Adipocyte (in vitro differentiated cells): ENCODE data around the gene CD81.
A peak's percentile ranks its signal among the peaks of the same experiment; 100 is the strongest.

ENCODE experiments used
- DNase-seq: peaks from one replicate; pipeline ENCODE4 v3.0.0-alpha.2; 2015; ENCODE audit warnings: low read depth
- H3K27me3 ChIP-seq: replicated peaks from 2 replicates; pipeline ENCODE4 v1.7.0; 2013; ENCODE audit warnings: mild to moderate bottlenecking, low read length, moderate library complexity; ENCODE audit not compliant: control insufficient read depth, insufficient read depth
- H3K36me3 ChIP-seq: 2 replicates; pipeline ENCODE4 v1.7.0; 2013; ENCODE audit warnings: low read length, mild to moderate bottlenecking, moderate library complexity; ENCODE audit not compliant: control insufficient read depth, insufficient read depth, severe bottlenecking
- H3K4me1 ChIP-seq: 2 replicates; pipeline ENCODE4 v1.7.0; 2013; ENCODE audit warnings: mild to moderate bottlenecking, low read length, moderate library complexity; ENCODE audit not compliant: control insufficient read depth, insufficient read depth
- H3K4me3 ChIP-seq: 2 replicates; pipeline ENCODE4 v1.7.0; 2013; ENCODE audit warnings: mild to moderate bottlenecking, low read length, moderate library complexity
- H3K9ac ChIP-seq: 2 replicates; pipeline ENCODE4 v1.7.0; 2013; ENCODE audit warnings: mild to moderate bottlenecking, low read length, moderate library complexity
- H3K9me3 ChIP-seq: 2 replicates; pipeline ENCODE4 v1.7.0; 2013; ENCODE audit warnings: mild to moderate bottlenecking, low read length, moderate library complexity; ENCODE audit not compliant: control insufficient read depth

The CD81 gene

DNA sequence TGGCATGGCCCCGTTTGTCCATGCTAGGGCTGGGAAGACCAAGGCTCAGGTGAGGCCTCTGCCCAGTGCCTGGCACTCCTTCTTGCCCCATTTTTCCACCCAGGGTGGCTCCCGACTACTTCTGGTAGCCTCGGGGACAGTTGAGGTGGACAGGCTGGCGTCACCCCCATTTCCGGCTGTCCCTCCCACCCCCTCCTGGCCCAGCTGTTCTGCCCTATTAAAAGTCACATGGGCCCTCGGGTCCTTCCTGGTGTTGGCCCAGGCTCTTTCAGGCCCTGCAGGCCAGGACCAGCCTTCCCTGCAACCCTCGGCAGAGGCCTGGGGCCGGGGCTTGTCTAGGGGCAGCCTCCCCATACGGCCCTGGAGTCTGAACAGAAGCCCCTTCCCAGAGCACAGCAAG, 9.5 kb downstream of the CD81 start:
- DNase-seq = no peak
- peaks cover 63% of the 10 kb centered on the region for H3K4me1 ChIP-seq
- peak overlapping the region; percentile 61 for H3K9ac ChIP-seq

DNA sequence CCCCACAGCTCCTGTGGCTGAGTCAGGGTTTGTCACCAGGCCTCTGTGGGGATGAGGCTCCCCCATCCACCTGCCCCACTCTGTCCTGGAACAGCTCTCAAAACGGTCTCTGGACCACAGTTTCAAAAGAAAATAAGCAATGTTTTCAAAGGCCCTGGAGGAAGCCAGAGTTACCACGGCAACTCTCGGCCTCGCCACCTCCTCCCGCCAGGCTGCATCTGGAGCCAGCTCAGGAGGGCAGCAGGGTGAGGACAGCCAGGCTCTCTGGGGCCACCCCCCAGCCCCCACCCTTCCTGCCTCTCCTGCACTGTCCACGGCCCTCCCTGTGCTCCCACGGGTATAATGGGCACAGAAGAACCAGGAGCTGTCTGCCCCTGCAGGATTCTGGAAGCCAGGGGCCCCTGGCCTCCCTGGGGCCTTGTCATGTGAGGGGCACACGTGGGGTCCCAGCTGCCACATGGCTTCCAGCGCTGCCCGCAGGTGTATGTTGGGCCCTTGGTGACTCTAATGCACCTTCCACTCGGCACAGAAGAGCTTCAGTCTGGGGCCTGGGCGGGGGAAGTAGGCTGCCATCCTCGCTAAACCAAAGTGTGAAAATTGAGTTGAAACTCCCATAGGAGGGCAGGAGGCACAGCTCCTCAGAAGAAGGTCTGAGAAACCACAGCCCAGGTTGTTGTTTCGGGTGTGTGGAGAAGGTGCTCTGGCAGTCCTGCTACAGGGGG, 10.3 kb downstream of the CD81 start:
- DNase-seq = peak; percentile 35
- Histone ChIP-seq H3K36me3 (peaks cover 19% of the 10 kb centered on the region), H3K27me3 (no peaks in the 10 kb centered on the region), H3K4me3 (no peak overlapping the region), H3K9ac (peak overlapping the region; percentile 61), H3K9me3 (no peaks in the 10 kb centered on the region), H3K4me1 (peaks cover 54% of the 10 kb centered on the region)

More for the DNA sequence above, 9.5 kb downstream of the CD81 start:
- peaks cover 14% of the 10 kb centered on the region for H3K36me3 ChIP-seq
- H3K9me3 ChIP-seq = no peaks in the 10 kb centered on the region
- no peak overlapping the region for H3K4me3 ChIP-seq
- H3K27me3 ChIP-seq = no peaks in the 10 kb centered on the region

DNA sequence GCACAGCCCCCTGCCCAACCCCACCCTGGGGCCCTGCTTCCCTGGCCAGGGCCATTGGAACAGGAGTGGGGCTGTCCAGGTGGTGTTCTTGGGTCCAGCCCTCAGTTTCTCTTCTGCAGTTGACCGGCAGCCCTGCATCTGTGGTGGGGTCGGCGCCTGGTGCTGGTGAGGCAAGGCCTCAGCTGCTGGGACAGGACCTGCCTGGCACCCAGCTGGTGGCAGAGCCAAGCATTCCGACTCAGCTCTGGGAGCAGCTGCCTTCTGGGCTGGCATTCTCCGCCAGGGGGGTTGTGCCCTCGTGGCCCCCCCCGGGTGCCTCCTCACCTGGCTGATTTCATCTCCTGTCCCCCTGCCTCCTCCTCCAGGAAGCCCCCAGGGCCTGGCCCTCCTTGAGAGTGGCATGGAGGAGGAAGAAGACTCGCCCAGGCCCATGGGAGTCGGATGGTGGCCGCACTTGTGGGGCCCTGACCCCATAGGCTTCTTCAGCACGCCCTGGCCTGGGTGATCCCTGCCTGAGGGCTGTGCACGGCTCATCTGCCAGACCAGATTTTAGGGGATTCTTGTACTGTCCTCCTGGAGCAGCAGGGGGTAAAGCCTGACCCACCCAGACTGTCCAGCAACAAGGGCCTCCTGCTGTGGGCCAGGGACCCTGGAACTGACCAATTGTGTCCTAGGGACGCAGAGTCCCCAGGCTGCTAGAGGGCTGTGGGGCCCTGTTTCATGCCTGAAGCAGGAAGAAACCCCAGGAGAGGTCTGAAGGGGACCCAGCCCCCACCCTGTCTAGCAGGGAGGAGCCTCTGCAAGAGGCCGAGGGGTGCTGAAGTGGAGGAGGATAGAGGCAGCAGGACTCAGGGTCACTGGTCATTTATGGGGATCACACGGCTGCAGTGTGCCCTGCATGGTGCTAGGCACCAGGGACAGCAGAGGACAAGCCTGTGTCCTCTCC, 11.6 kb downstream of the CD81 start:
- peaks cover 42% of the 10 kb centered on the region for H3K4me1 ChIP-seq
- peaks cover 22% of the 10 kb centered on the region for H3K36me3 ChIP-seq
- no peak for DNase-seq
- no peaks in the 10 kb centered on the region for H3K9me3 ChIP-seq
- no peak overlapping the region for H3K4me3 ChIP-seq
- H3K9ac ChIP-seq = peak overlapping the region; percentile 41
- no peaks in the 10 kb centered on the region for H3K27me3 ChIP-seq

DNA sequence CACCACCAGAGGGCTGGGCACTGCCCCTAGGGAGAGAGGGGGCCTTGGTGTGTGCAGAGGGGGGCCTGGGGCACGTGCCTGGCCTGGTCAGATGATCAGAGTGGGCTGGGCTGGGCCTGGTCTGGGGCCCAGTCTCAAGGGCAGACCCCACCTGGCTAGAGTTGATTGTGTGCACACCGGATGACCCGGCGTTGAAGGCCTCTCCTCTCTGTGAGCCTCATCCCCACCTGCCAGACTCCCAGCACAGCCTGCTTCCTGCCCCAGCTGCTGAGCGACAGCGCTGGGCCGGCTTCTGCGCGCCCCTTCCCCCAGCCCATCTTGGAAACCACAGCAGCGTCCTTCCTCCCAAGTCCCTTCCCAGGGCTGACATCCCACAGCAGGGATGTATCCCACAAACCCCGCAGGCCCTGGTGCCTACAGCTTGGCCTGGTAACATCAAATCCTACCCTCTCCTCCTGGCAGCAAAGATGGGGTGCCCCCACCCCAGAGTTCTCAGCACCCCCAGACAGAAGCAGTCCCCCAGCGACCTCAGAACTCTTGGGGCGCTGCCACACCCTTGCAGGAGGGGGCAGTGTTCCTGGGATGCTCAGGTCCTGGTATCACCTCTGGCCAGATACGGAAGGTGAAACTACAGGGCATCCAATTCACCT, 12.4 kb downstream of the CD81 start:
- Histone ChIP-seq H3K9me3 (no peaks in the 10 kb centered on the region), H3K4me3 (no peak overlapping the region), H3K4me1 (peaks cover 39% of the 10 kb centered on the region), H3K27me3 (no peaks in the 10 kb centered on the region), H3K9ac (peak overlapping the region; percentile 41), H3K36me3 (peaks cover 28% of the 10 kb centered on the region)
- no peak for DNase-seq

DNA sequence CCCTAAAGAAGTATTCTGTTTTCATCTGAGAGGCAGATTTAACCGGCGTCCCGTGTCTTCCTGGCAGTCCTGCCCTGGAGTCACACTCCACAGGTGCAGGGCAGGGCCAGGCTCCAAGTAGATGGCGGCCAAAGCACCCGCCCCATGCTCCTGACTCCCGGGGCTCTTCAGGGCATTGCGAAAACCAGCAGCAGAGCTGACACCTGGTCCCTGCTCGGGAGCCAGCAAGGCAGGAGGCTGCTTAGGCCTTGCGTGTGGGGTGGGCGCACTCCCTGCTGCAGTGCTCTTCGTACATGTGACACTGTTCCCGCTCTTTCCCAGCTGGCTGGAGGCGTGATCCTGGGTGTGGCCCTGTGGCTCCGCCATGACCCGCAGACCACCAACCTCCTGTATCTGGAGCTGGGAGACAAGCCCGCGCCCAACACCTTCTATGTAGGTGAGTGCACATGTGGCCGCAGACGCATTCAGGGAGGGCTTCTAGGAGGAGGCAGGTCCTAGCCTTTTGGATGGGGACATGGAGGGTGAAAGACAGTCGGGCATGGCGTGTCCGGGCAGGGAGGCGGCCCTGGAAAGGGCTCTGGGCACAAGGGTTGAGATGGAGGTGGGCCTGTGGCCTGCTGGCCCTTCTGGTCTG, 13.1 kb downstream of the CD81 start:
- Histone ChIP-seq H3K9ac (peak overlapping the region; percentile 41), H3K36me3 (peaks cover 30% of the 10 kb centered on the region), H3K27me3 (no peaks in the 10 kb centered on the region), H3K4me1 (peaks cover 34% of the 10 kb centered on the region), H3K4me3 (no peak overlapping the region), H3K9me3 (no peaks in the 10 kb centered on the region)
- no peak for DNase-seq

DNA sequence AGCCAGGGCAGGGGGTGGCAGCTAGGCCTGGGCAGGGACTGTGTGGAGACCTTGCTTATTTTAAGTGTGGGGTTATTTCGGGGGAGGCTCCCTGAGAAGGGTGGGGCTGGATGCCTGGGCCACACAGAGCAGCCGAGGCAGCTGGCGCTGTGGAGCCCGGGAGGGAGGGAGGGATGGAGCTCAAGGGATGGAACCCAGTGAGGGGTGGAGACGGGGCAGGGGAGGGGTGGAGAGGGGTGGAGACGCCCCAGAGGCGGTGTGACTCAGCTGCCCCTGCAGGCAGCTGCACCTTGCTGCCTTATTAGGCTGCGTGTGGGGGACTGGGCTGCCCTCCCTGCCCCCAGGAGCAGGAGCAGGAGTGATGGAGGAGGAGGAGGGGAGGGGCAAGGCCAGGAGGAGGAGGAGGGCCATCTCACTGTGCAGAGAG, 13.6 kb downstream of the CD81 start:
- H3K9ac ChIP-seq = peak overlapping the region; percentile 41
- H3K36me3 ChIP-seq = peaks cover 33% of the 10 kb centered on the region
- DNase-seq = peak; percentile 41
- H3K9me3 ChIP-seq = no peaks in the 10 kb centered on the region
- no peaks in the 10 kb centered on the region for H3K27me3 ChIP-seq
- peaks cover 34% of the 10 kb centered on the region for H3K4me1 ChIP-seq
- no peak overlapping the region for H3K4me3 ChIP-seq

DNA sequence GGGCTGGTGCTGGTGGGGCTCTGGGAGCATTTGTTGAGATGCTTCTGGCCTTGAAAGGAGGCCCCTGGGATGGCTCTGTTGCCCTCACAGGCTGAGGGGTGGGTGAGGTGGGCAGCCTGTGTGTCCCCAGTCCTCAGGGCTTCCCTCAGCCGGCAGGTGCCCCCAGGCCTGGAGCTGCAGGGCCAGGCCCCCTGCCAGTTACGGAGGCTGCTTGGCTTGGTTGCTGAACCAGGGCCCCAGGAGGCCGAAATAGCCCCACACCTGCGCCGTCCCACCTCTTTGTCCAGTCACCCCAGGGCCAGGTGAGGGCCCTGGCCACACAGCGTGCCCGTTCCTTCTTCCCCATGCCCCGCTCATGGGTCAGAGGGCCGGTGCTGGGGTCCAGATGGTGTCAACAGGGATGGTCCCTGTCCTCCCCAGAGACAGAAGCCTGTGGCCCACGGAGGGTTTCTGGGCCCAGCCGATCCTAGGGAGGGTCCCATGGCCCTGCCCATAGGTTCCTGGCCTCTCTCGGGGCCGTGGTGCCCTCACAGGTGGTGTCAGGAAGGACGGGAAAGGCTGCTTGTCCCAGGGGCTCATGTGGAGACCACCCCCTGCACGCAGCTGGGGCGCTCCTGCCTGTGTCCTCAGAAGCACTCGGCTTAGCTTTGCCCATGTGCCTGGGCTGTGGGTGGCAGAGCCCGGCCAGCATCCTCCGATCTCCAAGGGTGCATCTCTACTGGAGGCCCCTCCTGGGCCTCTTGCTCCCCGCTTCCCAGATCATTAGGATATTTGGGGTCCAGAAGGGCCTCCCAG, 14.3 kb downstream of the CD81 start:
- peaks cover 37% of the 10 kb centered on the region for H3K36me3 ChIP-seq
- no peak overlapping the region for H3K9ac ChIP-seq
- no peaks in the 10 kb centered on the region for H3K9me3 ChIP-seq
- no peaks in the 10 kb centered on the region for H3K27me3 ChIP-seq
- DNase-seq = no peak
- H3K4me3 ChIP-seq = no peak overlapping the region
- H3K4me1 ChIP-seq = peaks cover 34% of the 10 kb centered on the region

DNA sequence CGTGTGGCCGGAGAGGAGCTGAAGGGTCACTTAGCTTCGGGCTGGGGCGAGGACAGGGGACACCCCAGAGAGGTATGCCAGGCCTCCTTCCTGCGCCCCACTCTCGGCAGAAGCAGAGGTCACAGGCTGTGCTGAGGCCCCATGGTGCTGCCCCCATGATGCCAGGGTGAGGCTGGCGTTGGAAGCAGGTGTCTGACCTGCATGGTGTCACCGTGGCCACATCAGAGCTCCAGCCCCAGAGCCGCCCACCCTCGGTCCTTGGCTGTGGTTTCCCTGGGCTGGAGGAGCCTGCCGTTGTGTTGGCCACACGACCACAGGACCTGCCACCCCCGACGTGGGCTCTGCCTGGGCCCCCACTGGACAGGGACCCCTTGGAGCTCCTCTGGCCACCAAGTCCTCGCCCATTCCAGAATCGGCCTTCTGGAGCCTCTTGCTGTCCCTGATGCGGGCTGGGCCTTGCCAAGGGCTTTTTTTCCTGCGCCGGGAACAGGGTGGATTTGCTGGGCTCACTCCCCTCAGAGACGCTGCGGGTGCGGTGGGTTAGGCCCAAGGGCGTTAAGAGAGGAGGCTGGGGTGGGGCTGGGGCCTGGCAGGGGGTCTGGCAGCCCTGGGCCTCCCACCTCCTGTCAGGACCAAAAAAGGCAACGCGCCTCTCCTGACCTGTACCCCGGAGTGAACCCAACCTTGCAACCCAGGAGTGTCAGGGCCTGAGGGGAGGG, 15.3 kb downstream of the CD81 start:
- no peaks in the 10 kb centered on the region for H3K27me3 ChIP-seq
- H3K9ac ChIP-seq = no peak overlapping the region
- no peak for DNase-seq
- no peaks in the 10 kb centered on the region for H3K9me3 ChIP-seq
- peaks cover 27% of the 10 kb centered on the region for H3K4me1 ChIP-seq
- no peak overlapping the region for H3K4me3 ChIP-seq
- H3K36me3 ChIP-seq = peaks cover 46% of the 10 kb centered on the region

DNA sequence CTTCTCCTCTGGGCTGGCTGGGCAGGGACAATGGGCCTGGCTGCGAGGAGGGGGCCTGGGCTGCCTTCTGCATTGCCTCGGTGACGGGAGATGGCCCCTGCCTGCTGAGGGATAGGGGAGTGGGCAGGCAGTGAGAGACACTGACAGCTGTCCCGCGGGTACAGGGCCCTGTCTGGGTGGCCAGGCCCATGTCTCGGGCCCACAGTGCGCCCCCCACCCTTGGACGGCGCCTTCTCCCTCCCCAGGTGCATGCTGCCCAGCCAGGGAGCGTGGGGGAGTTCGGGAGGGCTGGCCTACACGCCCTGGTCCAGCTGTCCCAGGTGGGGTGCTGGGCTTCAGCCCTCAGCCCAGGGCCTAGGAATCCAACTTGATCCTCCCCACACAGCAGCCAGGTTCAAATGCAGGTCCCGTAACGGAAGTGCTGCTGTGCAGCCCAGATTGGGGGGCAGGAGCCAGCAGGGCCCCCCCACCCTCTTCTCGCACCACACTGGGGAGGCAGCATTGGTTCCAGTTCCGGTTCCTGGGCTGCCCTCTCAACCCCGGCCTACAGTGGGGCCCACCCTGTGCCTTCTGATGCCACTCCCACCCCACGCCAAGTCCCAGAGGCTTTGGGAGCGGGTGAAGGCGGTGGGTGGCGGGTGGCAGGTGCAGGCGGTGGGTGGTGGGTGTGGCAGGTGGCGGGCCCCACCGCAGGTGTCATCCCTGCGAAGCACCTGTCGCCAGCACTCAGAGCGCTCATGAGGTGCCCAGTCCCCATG, 16.2 kb downstream of the CD81 start:
- Histone ChIP-seq H3K27me3 (no peaks in the 10 kb centered on the region), H3K4me1 (peaks cover 22% of the 10 kb centered on the region), H3K36me3 (peaks cover 54% of the 10 kb centered on the region), H3K9me3 (no peaks in the 10 kb centered on the region), H3K4me3 (no peak overlapping the region), H3K9ac (no peak overlapping the region)
- no peak for DNase-seq
